Mucosa of rectum (tissue), 2 donors: ENCODE results near the gene B3GNT5.

Experiments
- H3K27ac ChIP-seq, 2 donors: one replicate each; pipeline ENCODE4 v1.7.0; 2013; ENCODE audit warnings: inconsistent platforms in 2 of 2, low read depth in 2 of 2, low read length in 2 of 2
- H3K27me3 ChIP-seq, 2 donors: one replicate each; pipeline ENCODE4 v1.7.0; 2013; ENCODE audit warnings: low read length in 2 of 2; ENCODE audit not compliant: control insufficient read depth in 2 of 2, insufficient read depth in 2 of 2
- H3K36me3 ChIP-seq, 2 donors: one replicate each; pipeline ENCODE4 v1.7.0; 2013; ENCODE audit warnings: low read length in 2 of 2; ENCODE audit not compliant: control insufficient read depth in 2 of 2, insufficient read depth in 2 of 2
- H3K4me1 ChIP-seq, 2 donors: one replicate each; pipeline ENCODE4 v1.7.0; 2013; ENCODE audit warnings: low read length in 2 of 2, mild to moderate bottlenecking in 1 of 2; ENCODE audit not compliant: control insufficient read depth in 2 of 2, insufficient read depth in 2 of 2
- H3K4me3 ChIP-seq, 2 donors: one replicate each; pipeline ENCODE4 v1.7.0; 2013; ENCODE audit warnings: low read length in 2 of 2
- H3K9ac ChIP-seq, 2 donors: one replicate each; pipeline ENCODE4 v1.7.0; 2013; ENCODE audit warnings: low read length in 2 of 2, low read depth in 1 of 2, mild to moderate bottlenecking in 1 of 2
- H3K9me3 ChIP-seq, 2 donors: one replicate each; pipeline ENCODE4 v1.7.0; 2013; ENCODE audit warnings: low read length in 2 of 2; ENCODE audit not compliant: control insufficient read depth in 2 of 2
- donor health status: healthy.
- donor health status: Normal muscosa, but diverticular disease.

The B3GNT5 gene

DNA sequence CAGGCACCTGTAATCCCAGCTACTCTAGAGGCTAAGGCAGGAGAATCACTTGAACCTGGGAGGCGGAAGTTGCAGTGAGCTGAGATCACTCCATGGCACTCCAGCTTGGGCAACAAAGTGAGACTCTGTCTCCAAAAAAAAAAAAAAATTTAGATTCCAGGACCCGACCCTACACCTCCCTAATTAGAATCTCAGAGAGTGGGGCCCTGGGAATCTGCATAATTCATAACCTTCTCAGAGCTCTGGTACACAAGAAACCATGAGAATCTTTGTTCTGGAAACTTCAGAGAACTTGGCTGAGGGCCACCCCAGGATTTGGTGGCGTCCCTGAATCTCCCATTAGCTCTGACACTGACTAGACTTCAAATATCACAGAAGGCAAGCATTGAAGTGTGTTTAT, 31.5 kb downstream of the B3GNT5 start:
- Histone ChIP-seq H3K9ac (no peak overlapping the region), H3K27ac (no peak overlapping the region), H3K9me3 (no peaks in the 10 kb centered on the region)

DNA sequence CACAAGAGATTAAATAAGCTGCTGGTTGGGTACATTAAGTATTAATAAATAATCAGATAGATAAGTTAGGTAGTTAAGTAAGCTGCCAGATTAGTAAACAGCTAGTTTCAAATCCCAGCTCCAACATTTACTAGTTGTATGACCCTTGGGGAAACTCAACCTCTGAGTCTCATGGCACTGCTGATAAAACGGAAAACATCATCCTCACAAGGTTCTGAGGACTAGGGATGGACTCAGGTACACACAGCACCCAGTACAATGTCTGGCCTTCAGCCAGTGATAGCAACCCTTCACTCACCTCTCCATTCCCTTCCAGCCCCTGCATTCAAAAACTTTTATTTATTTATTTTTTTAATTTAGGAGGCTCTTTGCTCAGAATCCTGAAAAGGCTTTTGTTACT, 32.3 kb downstream of the B3GNT5 start:
- Histone ChIP-seq H3K4me1 (peaks cover 7 to 10% of the 10 kb centered on the region in 2 donors), H3K9ac (peak overlapping the region; percentile 17 to 45), H3K27ac (peak overlapping the region; percentile 53 to 75), H3K36me3 (no peaks in the 10 kb centered on the region), H3K4me3 (peak overlapping the region in 1 of 2 donors; percentile 20), H3K27me3 (no peaks in the 10 kb centered on the region), H3K9me3 (no peaks in the 10 kb centered on the region)

More for the DNA sequence above, 31.5 kb downstream of the B3GNT5 start:
- H3K27me3 ChIP-seq, result no peaks in the 10 kb centered on the region
- H3K4me1 ChIP-seq, result peaks cover 7 to 10% of the 10 kb centered on the region in 2 donors
- no peak overlapping the region for H3K4me3 ChIP-seq
- H3K36me3 ChIP-seq, result no peaks in the 10 kb centered on the region

DNA sequence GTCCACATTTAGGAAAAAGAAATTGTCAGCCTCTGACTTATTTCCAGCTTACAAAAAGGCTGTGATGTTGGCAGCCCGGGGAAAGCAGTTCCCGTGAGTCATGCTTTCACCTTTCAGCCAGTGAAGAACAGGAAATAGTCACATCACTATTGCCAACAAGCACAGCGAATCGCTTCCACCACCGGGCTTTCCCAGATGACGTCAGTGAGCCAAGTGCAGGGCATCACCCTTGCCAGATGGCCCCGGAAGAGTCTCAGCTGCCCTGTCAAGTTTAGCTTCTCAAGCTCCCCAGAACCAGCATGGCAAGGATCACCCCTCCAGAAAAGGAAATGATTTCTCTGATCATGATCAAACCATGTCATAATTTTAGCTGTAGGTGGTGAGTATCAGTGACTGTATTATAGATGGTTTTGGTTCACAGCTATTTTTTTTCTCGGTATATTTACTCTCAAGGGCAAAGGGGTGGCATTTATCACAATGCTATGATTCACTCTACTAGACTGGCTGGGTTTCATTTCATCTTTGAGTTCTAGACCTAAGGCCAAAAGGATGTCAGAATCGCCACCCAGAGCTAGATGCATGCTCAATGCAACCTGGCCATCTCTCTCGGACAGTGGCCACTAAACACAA, 32.9 kb downstream of the B3GNT5 start:
- H3K27ac ChIP-seq, result peak overlapping the region; percentile 53 to 75
- peaks cover 7 to 10% of the 10 kb centered on the region in 2 donors for H3K4me1 ChIP-seq
- H3K27me3 ChIP-seq, result no peaks in the 10 kb centered on the region
- no peaks in the 10 kb centered on the region for H3K36me3 ChIP-seq
- no peaks in the 10 kb centered on the region for H3K9me3 ChIP-seq
- H3K9ac ChIP-seq, result peak overlapping the region; percentile 17 to 45
- H3K4me3 ChIP-seq, result peak overlapping the region in 1 of 2 donors; percentile 50

DNA sequence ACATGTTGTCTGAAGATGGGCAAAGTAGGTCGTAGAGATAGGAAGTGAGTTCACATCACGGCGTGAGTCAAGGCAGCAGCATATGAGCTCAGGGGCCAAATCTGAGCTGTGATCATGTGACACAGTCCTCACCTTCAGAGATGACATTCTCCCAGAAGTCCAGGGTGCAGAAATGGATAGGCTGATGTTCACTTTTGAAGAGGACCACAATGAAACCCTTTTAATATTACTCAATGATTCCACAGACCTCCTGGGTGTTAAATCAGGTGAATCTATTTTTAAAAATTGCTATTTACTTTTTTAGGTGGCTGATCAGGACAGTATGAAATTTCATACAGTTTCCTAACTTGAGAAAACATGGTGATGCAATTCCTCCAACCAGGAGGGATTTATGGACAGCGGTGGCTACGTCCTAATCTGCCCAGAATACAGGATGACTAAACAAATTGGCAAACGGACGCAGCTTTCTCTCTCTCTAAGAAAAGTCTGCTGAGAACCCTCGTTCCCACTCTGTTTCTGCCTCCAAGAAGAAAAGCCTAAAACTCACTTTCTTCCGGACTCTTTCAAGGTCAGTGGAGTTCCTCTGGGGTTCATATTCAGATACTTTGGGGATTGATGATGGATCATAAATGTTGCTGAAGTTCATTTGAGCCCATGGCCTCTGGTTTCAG, 34.4 kb downstream of the B3GNT5 start:
- H3K36me3 ChIP-seq, result no peaks in the 10 kb centered on the region
- H3K9ac ChIP-seq, result no peak overlapping the region
- H3K9me3 ChIP-seq, result no peaks in the 10 kb centered on the region
- H3K27ac ChIP-seq, result no peak overlapping the region
- H3K27me3 ChIP-seq, result no peaks in the 10 kb centered on the region
- H3K4me1 ChIP-seq, result peaks cover 10 to 12% of the 10 kb centered on the region in 2 donors
- no peak overlapping the region for H3K4me3 ChIP-seq

DNA sequence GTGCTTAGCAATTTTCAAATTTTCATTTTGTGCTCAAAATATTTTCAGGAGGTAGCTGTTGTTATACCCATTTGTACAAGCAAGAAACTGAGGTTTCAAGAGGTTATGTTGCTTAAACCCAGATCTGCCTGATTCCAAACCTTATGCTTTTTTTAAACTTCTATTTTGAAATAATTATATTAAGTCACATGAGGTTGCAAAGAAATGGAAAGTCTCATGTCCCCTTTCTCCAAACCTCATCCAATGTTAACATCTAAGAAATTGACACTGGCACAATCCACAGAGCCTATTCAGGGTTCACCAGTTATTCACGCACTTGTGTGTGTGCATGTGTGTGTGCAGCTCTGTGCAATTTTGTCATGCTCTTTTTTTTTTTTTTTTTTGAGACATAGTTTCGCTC, 35.1 kb downstream of the B3GNT5 start:
- Histone ChIP-seq H3K4me3 (no peak overlapping the region), H3K9ac (no peak overlapping the region), H3K36me3 (no peaks in the 10 kb centered on the region), H3K27ac (no peak overlapping the region), H3K4me1 (peaks cover 10 to 12% of the 10 kb centered on the region in 2 donors), H3K27me3 (no peaks in the 10 kb centered on the region), H3K9me3 (no peaks in the 10 kb centered on the region)

DNA sequence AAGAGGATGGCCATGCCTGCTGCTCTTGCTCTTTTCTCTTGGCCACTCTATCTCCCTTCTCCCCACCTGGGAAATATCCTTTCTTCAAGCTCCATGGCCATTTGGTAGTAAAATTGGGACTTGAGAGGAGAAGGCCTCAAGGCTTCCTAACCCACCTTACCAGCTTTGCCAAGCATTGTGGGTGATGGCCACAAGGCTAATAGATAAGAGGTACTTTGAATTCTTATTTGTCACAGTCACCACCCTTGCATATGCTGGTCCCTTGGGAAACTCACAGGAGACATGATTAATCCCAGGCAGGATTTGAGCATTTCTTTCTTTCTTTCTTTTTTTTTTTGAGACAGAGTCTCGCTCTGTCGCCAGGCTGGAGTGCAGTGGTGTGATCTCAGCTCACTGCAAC, 37.2 kb downstream of the B3GNT5 start:
- Histone ChIP-seq H3K4me3 (no peak overlapping the region), H3K27me3 (no peaks in the 10 kb centered on the region), H3K9ac (no peak overlapping the region)

DNA sequence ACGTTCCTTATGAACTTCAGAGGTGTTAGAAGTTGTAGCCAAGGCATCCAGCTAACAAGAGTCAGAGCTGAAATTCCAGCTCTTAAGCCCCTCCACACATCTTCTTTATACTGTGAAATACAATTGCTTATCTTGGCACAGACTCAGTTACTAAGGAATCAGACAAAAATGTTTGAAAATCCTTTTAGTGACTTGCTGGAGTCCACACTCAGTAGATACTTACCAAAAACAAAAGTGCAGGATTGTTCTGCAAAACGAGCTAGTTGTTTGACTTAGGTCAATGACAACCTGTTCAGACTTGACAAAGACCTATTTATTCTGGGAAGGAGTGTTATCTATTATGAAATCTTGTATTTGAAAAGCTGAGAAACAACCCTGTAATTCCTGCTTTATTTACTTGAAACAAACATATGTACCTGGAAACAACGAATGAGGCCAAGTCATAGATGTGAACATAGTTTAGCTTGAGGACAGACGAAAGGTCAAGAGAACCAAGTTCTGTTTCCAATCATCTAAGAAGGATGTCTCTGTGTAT, 38.5 kb downstream of the B3GNT5 start:
- Histone ChIP-seq H3K9ac (no peak overlapping the region), H3K27ac (peak overlapping the region in 1 of 2 donors; percentile 35), H3K27me3 (no peaks in the 10 kb centered on the region), H3K9me3 (no peaks in the 10 kb centered on the region), H3K36me3 (no peaks in the 10 kb centered on the region), H3K4me3 (no peak overlapping the region), H3K4me1 (peaks cover 0 to 5% of the 10 kb centered on the region in 2 donors)

More for the DNA sequence above, 37.2 kb downstream of the B3GNT5 start:
- no peaks in the 10 kb centered on the region for H3K9me3 ChIP-seq
- peaks cover 10% of the 10 kb centered on the region in 2 donors for H3K4me1 ChIP-seq
- no peak overlapping the region for H3K27ac ChIP-seq
- H3K36me3 ChIP-seq, result no peaks in the 10 kb centered on the region

DNA sequence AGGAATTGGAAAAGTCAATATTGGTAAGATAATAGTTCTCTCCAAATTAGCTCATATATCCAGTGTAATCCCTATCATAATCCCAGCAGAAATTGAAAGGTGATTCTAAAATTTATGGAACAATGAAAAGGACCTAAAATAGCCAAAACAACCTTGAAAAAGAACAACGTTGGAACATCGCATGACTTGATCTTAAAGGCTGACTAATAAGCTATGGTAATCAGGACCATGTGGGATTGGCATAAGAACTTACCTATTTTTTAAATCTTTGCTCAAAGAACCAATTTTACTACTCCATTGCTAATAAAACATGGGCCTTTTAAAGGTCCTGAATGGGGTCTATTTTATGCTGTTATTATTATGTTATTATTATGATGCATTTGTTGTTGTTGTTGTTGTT, 40.9 kb downstream of the B3GNT5 start:
- H3K4me1 ChIP-seq, result peaks cover 0 to 5% of the 10 kb centered on the region in 2 donors
- no peak overlapping the region for H3K9ac ChIP-seq
- H3K9me3 ChIP-seq, result no peaks in the 10 kb centered on the region
- H3K27me3 ChIP-seq, result no peaks in the 10 kb centered on the region
- H3K27ac ChIP-seq, result no peak overlapping the region
- no peaks in the 10 kb centered on the region for H3K36me3 ChIP-seq
- no peak overlapping the region for H3K4me3 ChIP-seq

DNA sequence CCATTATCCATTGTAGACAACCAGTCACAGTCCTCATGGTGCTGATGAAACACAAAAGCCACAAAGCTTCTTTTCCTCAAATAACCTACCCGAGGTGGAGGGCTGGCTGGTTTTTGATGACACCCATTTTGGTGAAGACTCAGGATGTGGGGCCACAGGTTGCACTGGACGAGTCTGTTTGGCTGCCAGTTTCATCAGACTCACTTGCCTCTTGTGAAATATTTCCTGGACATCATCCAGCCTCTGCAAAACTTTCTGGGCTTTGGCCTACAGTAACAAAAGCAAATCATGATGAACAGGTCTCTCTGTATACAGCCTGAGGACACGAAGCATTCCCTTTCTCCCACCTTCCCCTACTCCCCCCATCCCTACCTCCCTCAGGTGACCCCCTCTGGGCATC, 42.2 kb downstream of the B3GNT5 start:
- H3K4me1 ChIP-seq, result peaks cover 0 to 5% of the 10 kb centered on the region in 2 donors
- no peak overlapping the region for H3K4me3 ChIP-seq
- H3K9me3 ChIP-seq, result no peaks in the 10 kb centered on the region
- H3K9ac ChIP-seq, result no peak overlapping the region
- no peak overlapping the region for H3K27ac ChIP-seq
- no peaks in the 10 kb centered on the region for H3K27me3 ChIP-seq
- H3K36me3 ChIP-seq, result no peaks in the 10 kb centered on the region

DNA sequence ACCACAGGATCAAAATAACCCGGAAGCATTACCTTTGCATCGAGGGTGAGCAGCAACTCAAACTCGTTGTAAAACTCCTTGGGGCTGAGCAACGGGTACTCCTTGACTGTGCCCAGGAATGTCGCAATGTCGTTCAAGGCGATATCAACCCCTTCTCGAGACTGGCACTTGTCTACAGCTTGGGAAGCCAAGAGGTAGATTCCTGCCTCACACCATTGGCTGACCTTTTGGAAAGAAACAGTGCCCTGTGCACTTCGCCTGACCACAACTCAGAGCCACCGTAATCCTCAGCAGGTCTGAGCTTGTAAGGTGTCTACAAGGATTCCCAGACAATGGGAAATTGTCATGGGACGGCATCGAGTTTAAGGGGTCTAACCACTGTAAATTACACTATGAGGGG, 43.9 kb downstream of the B3GNT5 start:
- H3K4me1 ChIP-seq, result no peaks in the 10 kb centered on the region

More for the DNA sequence above, 43.9 kb downstream of the B3GNT5 start:
- H3K9ac ChIP-seq, result no peak overlapping the region
- H3K27me3 ChIP-seq, result no peaks in the 10 kb centered on the region
- no peak overlapping the region for H3K27ac ChIP-seq
- H3K4me3 ChIP-seq, result no peak overlapping the region
- H3K36me3 ChIP-seq, result no peaks in the 10 kb centered on the region
- no peaks in the 10 kb centered on the region for H3K9me3 ChIP-seq
